HG03108 (cell line): Measurements from ENCODE around the gene TRMT112.
"Not testable (repeated sequence)": the region's sequence is repeated elsewhere in the genome, so short reads cannot be mapped to it uniquely, and the experiment has no call there.

Experiments
- ATAC-seq: cut with Tn5 transposase; IDR thresholded peaks from one replicate; pipeline ENCODE4 v1.9.1; 2021; ENCODE audit warnings: moderate library complexity; ENCODE audit not compliant: unreplicated experiment

The TRMT112 gene

DNA sequence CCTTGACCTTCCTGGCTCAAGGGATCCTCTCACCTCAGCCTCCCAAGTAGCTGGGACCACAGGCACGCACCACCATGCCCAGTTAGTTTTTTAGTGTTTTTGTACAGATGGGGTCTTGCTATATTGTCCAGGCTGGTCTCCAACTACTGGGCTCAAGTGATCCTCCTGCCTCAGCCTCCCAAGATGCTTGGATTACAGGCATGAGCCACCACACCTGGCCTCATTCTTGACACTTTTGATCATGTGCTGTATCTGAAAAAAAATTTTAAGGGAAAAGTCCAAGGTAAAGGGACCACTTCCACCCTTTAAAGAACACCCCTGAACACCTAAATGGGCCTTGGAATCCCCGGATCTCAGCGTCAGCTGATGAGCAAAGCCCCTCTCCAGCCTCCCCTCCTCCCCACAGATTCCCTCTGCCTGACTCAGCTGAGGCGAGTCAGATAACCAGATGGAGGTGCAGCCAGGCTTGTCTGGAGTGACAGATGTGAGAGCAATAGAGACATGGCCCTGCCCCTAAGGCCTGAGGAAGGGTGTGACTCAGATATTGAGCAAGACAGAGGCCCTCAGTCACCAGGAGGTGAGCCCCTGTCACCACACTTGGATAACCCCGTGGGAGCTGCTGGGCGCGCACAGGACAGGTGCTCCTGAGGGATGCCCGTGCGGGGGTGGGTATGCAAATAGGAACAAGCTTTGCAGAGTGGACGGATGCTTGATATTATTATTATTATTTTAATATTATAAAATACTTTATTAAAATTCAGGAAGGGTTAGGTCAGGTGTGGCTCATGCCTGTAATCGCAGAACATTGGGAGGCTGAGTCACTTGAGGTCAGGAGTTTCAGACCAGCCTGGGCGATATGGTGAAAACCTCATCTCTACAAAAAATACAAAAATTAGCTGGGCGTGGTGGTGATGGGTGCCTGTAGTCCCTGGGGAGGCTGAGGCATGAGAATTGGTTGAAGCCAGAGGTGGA is 17.7 kb upstream of the TRMT112 start:
- peak; percentile 76 for ATAC-seq

DNA sequence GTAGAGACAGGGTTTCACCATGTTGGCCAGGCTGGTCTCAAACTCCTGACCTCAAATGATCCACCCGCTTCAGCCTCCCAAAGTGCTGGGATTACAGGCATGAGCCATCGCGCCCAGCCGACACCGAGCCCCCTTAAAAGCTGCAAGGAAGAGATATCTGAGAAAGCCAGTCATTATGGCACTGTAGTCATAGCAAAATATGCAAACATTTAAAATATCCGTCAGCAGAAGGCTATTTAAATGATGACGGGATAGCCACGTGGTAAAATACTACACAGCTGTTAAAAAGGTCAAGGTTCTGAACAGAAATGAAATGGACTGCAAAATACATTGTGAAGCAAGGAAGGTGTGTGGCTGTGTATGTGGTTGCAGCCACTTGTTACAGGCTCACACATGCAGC is 16.2 kb upstream of the TRMT112 start:
- ATAC-seq: no peak

GRCh38 chr11:64331569-64332371 is 14.4 kb upstream of the TRMT112 start:
- ATAC-seq: peak; percentile 49

- ATAC-seq: no peak
Measured at GRCh38 chr11:64330888-64331287, 13.5 kb upstream of the TRMT112 start.

DNA sequence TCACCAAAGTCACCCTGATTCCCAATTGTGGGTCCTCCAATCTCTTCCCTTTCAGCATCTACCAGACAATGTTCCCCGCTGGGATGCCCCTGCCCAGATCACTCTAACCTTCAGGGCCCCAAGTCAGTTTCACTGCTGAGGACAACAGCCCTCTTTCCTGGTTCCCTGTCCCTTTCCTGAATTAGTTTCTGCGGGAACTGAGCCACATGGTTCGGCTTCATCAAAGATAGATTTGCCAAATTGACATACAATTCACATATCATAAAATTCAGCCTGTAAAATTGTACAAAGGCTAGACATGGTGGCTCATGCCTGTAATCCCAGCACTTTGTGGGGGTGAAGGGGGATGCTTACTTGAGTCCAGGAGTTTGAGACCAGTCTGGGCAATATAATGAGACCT is 10.6 kb upstream of the TRMT112 start:
- no peak for ATAC-seq

DNA sequence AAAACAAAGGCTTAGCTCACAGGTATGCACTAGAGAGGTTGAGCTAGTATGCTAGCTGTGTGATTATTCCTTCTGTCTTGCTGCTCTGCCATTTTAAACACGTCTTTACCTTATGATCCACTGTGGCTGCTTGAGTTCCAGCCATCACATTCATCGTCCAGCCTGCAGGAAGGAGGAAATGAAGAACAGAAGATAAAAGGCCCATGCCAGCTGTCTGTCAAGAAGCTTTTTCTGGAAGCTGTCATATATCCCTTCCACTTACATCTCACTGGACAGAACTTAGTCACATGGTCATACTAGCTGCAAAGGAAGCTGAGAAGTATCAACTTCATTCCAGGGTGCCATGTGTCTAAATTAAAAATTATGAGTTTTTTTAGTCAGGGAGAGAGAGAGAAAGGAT is 10.0 kb upstream of the TRMT112 start:
- ATAC-seq: no peak

DNA sequence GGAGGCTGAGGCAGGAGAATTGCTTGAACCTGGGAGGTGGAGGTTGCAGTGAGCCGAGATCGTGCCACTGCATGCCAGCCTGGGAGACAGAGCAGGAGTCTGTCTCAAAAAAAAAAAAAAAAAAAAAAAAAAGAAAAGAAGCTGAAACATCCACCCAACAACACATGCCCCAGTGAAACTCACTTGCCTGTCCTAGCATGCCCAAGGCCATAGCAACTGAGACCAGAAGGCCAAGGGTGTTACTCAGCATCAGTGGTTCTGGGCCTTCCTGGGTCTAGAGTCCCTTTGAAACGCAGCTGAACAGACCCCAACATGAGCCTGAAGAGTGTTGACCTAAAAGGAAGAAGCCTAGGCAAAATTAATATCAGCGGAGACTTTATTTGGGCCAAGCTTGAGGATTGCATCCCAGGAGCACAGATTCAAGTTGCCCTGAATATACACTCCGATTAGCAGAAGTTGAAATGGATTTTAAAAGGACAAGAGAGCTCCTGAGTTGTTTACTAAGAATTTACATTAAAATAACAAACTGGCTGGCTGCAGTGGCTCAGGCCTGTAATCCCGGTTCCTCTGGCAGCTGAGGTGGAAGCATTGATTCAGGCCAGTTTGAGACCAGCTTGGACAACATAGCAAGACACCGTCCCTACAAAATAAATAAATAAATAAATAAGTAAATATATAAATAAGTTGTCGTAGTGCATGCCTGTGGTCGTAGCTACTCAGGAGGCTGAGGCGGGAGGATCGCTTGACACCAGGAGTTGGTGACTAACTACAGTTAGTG is 7.5 kb upstream of the TRMT112 start:
- no peak for ATAC-seq

DNA sequence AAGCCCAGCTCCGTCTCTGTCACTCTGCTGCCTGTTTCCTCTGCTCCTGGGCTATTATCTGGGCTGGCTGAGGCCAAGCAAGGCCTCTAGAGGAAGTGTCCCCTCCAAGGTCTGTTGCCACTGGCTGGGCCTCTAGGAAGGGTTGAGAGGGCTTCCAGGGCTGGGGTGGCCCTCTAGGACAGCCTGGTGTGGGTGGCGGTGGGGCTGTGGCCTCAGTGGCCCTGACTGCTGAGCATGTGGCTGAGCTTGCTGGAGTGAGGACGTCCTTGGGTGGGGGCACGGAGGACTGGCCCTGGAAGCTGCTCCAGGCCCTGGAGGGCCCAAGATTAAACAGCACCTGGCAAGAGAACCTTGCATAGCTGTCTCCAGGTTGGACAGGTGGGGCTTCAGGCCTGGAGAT is 6.6 kb upstream of the TRMT112 start:
- ATAC-seq: not testable (repeated sequence)

GRCh38 chr11:64323373-64323772 is 6.0 kb upstream of the TRMT112 start:
- no peak for ATAC-seq

DNA sequence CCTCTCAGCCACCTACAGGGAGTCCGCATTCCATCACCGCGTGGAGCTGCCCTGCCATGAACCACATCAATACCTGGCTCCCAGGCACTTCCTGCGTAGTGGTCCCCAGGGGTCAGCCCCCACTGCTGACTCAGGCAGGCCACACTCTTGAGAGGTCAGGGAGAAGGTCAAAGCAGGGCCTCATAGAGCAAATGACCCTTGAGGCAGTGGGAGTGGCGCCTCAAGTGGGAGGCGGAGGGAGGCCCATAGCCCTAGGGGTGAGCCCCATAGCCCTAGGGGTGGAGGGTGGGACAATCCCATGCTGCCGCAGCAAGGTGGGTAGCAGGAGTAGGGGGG is 5.5 kb upstream of the TRMT112 start:
- ATAC-seq: no peak

DNA sequence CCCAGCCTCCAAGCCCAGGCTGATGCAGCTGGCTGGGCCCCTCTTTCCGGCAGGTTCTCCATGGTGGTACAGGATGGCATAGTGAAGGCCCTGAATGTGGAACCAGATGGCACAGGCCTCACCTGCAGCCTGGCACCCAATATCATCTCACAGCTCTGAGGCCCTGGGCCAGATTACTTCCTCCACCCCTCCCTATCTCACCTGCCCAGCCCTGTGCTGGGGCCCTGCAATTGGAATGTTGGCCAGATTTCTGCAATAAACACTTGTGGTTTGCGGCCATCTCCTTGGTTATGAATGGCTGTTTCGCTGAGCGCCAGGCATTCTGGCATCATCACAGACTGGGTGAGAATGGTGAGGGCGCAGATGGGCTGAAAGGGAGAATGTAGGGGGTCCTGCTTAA is 4.2 kb upstream of the TRMT112 start:
- no peak for ATAC-seq

DNA sequence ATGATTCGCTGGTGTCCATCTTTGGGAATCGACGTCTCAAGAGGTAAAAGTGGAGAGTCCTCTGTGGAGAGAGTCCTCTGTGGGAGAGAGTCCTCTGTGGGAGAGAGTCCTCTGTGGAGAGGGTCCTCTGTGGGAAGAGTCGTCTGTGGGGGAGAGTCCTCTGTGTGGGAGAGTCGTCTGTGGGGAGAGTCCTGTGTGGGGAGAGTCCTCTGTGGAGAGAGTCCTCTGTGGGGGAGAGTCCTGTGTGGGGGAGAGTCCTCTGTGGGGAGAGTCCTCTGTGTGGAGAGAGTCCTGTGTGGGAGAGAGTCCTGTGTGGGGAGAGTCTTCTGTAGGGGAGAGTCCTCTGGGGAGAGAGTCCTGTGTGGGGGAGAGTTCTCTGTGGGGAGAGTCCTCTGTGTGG is 3.7 kb upstream of the TRMT112 start:
- ATAC-seq: no peak

- ATAC-seq: no peak
Measured at GRCh38 chr11:64320556-64320955, 3.2 kb upstream of the TRMT112 start.

GRCh38 chr11:64318766-64319761 is 1.7 kb upstream of the TRMT112 start:
- ATAC-seq: no peak

DNA sequence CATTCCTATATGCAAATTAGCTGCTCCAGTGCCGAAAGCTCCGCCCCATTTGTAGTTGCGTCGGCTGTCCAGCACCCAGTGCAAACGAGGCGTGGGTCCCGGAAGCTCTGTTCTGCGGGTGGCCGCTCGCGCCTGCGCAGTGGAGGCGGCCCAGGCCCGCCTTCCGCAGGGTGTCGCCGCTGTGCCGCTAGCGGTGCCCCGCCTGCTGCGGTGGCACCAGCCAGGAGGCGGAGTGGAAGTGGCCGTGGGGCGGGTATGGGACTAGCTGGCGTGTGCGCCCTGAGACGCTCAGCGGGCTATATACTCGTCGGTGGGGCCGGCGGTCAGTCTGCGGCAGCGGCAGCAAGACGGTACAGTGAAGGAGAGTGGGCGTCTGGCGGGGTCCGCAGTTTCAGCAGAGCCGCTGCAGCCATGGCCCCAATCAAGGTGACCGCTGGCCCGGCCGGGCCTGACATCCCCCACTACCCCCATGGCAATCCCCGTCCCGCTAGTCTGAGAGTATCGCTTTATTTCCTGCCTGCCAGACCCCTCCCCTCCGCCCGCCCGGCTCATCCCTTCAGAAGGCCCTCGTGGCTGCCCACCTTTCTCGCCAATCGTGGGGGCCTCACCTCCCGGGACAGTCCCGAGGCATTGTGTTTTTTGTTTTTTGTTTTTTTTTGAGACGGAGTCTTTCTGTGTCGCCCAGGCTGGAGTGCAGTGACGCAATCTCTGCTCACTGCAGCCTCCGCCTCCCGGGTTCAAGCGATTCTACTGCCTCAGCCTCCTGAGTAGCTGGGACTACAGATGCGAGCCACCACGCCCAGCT is 804 bp upstream of the TRMT112 start, which contains the start of gene PRDX5:
PRDX5 (plus strand) TSS at position 161 of the 805 bp plus-strand sequence; CDS start at position 256, 95 bp downstream.
- peak; percentile 68 for ATAC-seq

- no peak for ATAC-seq
Measured at GRCh38 chr11:64316672-64317324, 561 bp downstream of the TRMT112 start.

DNA sequence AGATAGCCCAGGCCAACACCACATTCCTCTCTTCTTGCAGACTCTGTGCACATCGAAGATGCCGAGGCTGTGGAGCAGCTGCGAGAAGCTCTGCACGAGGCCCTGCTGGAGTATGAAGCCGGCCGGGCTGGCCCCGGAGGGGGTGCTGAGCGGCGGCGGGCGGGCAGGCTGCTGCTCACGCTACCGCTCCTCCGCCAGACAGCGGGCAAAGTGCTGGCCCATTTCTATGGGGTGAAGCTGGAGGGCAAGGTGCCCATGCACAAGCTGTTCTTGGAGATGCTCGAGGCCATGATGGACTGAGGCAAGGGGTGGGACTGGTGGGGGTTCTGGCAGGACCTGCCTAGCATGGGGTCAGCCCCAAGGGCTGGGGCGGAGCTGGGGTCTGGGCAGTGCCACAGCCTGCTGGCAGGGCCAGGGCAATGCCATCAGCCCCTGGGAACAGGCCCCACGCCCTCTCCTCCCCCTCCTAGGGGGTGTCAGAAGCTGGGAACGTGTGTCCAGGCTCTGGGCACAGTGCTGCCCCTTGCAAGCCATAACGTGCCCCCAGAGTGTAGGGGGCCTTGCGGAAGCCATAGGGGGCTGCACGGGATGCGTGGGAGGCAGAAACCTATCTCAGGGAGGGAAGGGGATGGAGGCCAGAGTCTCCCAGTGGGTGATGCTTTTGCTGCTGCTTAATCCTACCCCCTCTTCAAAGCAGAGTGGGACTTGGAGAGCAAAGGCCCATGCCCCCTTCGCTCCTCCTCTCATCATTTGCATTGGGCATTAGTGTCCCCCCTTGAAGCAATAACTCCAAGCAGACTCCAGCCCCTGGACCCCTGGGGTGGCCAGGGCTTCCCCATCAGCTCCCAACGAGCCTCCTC is 1.5 kb downstream of the TRMT112 start:
- not testable (repeated sequence) for ATAC-seq
